Measurements from ENCODE around the gene CGB3. TPM values are rescaled to one million over a fixed set of nuclear protein-coding genes. Genes with fewer than 3 reads are reported as not detected.
A peak's percentile ranks its signal among the peaks of the same experiment; 100 is the strongest.

CGB3 gene
- total and polyA plus RNA-seq, 3 donors from 2014 or later = not detected

DNA sequence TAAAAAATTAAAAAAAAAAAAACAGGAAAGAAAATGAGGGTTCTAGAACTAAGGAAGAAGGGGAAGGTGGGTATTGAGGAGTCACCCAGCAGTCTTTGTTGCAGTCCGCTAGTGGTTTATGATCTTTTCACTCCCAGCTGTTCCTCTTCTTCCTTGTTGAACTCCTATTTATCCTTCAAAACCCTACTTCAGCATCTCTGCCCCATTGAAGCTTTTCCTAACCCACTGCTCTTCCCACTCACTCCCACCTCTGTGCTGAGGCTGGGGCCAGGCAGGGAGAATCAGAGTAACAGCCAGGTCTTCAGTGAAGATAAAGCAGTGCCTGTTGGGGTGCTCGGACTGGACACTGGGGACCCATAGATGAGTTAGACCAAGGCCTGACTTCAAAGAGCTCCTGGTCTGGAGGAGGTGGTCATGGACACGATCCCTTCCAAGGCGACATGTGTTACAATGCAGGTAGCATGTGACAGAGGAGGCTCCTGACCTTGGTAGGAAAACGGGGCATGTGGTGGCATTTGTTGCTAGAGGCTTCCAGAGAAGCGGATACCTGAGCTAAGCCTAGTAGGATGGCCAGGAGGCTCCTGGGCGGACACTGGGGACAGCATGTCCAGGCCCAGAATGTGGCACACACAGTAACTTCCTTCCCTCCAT lies 19.0 kb downstream of the CGB3 start:
- DNase-seq = no peak
- Histone ChIP-seq H3K4me1 (no peaks in the 10 kb centered on the region), H3K27ac (no peak overlapping the region), H3K4me3 (no peak overlapping the region), H3K36me3 (ENCODE audit: low read depth, missing control alignments) (no peaks in the 10 kb centered on the region), H3K9me3 (no peaks in the 10 kb centered on the region), H3K27me3 (no peaks in the 10 kb centered on the region)
- no peak for TF ChIP-seq POLR2A (IDR thresholded peaks at IDR 0.05)
- TF ChIP-seq, protein P1, sequence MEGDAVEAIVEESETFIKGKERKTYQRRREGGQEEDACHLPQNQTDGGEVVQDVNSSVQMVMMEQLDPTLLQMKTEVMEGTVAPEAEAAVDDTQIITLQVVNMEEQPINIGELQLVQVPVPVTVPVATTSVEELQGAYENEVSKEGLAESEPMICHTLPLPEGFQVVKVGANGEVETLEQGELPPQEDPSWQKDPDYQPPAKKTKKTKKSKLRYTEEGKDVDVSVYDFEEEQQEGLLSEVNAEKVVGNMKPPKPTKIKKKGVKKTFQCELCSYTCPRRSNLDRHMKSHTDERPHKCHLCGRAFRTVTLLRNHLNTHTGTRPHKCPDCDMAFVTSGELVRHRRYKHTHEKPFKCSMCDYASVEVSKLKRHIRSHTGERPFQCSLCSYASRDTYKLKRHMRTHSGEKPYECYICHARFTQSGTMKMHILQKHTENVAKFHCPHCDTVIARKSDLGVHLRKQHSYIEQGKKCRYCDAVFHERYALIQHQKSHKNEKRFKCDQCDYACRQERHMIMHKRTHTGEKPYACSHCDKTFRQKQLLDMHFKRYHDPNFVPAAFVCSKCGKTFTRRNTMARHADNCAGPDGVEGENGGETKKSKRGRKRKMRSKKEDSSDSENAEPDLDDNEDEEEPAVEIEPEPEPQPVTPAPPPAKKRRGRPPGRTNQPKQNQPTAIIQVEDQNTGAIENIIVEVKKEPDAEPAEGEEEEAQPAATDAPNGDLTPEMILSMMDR (IDR thresholded peaks at IDR 0.05) = no peak
- intact Hi-C loops (cut with DNase I; ENCODE audit: low total_unique reads) = no loop called here
- WGBS, 2 donors = 88 to 91% methylated on average over 7 of the region's 7 CpGs

DNA sequence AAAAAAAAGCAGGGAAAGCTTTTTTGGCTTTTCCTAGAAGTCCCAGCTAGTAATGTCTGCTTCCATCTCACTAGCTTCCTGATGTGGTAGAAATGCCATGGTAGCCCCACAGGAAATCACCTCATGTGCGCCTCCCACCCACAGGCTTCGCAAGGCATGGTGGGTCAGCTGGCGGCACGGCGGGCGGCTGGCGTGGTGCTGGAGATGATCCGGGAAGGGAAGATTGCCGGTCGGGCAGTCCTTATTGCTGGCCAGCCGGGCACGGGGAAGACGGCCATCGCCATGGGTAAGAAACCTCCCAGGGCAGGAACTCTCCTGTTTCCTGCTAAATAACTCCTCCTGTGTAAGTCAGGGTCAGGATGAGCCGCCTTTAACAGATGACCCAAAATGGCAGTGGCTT lies 20.0 kb downstream of the CGB3 start:
- Histone ChIP-seq H3K4me1 (no peaks in the 10 kb centered on the region), H3K36me3 (ENCODE audit: low read depth, missing control alignments) (no peaks in the 10 kb centered on the region), H3K9me3 (no peaks in the 10 kb centered on the region), H3K4me3 (no peak overlapping the region), H3K27me3 (no peaks in the 10 kb centered on the region), H3K27ac (no peak overlapping the region)
- DNase-seq = no peak
- WGBS, 2 donors = 96 to 100% methylated on average over 2 to 15 of the region's 15 CpGs
- intact Hi-C loops (cut with DNase I; ENCODE audit: low total_unique reads) = no loop called here
- TF ChIP-seq, protein P1 (IDR thresholded peaks at IDR 0.05) = no peak
- TF ChIP-seq POLR2A (IDR thresholded peaks at IDR 0.05) = no peak

DNA sequence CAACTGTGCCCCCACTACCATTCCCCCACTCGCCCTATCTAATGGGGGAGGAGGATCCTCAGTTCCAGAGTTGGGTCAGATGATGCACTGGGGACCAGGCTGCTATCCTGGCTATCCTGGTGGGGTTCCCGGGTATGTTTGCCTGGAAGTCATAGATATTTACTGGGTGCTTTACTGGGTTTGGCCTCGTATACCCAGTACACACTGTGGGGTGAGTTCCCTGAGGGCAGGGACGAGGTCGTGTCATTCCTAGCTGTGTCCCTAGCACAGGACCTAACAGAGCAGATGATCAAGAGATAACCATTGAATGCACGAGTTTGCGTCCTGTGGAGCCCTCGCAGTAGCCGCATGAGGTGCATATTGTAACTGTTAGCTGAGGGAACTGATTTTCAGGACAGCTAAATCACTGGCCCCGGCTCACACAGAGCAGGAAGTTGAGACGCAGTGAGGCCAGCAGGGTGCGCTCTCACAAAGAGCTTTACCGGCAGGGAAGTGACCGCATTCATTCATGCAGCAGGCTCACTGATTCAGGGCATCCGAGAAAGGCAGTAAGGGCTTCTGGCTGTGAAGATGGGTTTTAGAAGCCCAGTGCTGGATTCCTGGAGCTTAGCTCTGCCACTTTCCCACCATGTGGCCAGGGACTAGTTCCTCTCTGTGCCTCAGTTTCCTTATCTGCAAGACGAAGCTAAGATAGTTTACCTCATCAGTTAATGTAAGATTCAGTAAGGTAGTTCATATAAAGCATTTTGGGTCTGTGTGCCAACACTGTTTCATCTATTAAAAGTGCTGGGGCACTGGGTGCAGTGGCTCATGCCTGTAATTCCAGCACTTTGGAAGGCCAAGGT lies 24.4 kb downstream of the CGB3 start:
- no peaks in the 10 kb centered on the region for H3K27me3 ChIP-seq
- intact Hi-C loops (cut with DNase I; ENCODE audit: low total_unique reads) = no loop called here
- no peaks in the 10 kb centered on the region for H3K36me3 ChIP-seq (ENCODE audit: low read depth, missing control alignments)
- 64 to 78% methylated on average over 13 to 16 of the region's 16 CpGs for WGBS, 2 donors
- H3K4me1 ChIP-seq = peaks cover 3% of the 10 kb centered on the region
- no peaks in the 10 kb centered on the region for H3K9me3 ChIP-seq
- H3K27ac ChIP-seq = no peak overlapping the region
- DNase-seq = peak; percentile 62
- no peak for TF ChIP-seq POLR2A (IDR thresholded peaks at IDR 0.05)
- TF ChIP-seq, protein P1 (IDR thresholded peaks at IDR 0.05) = peak in 2 of 3 experiments; percentile 46
- H3K4me3 ChIP-seq = no peak overlapping the region

DNA sequence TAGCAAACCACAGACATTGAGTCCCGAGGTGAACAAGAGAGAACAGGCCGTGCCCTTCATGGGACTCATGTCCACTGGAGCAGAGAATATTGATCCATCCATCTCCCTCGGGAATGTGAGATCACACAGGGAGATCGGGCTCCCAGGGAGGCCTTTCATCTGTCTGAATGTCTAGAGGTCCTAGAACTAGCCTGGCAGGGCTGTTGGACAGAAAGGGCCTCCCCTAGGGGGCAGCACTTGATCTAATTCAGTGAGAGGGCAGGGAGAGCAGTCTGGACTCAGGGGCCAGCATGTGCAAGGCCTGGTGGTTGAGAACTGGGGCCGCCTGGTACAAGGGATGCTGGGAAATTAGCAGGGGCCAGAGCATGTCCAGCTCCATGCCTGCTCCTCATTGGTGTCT lies 26.2 kb downstream of the CGB3 start:
- no peaks in the 10 kb centered on the region for H3K27me3 ChIP-seq
- peaks cover 10% of the 10 kb centered on the region for H3K4me1 ChIP-seq
- peak; percentile 80 for DNase-seq
- TF ChIP-seq, protein P1 (IDR thresholded peaks at IDR 0.05) = no peak
- H3K27ac ChIP-seq = no peak overlapping the region
- H3K36me3 ChIP-seq (ENCODE audit: low read depth, missing control alignments) = no peaks in the 10 kb centered on the region
- H3K9me3 ChIP-seq = no peaks in the 10 kb centered on the region
- WGBS, 2 donors = 70 to 81% methylated on average over 3 to 5 of the region's 5 CpGs
- intact Hi-C loops (cut with DNase I; ENCODE audit: low total_unique reads) = no loop called here
- H3K4me3 ChIP-seq = no peak overlapping the region
